Neural cell (in vitro differentiated cells): ENCODE measurements around the gene ANTXR2. TPM values are rescaled to one million over a fixed set of nuclear protein-coding genes. Genes with fewer than 3 reads are reported as not detected.

Source experiments
- H2AFZ ChIP-seq: fragments of 200-600, 300-800 bp; sonication (generic), shearing (Covaris generic); 2 replicates; pipeline ENCODE4 v1.6.0; 2014; ENCODE audit warnings: low read depth, mild to moderate bottlenecking, antibody characterized with exemption, low read length, moderate library complexity
- H3F3A ChIP-seq: fragments of 200-600 bp; shearing (Covaris generic); 2 replicates; pipeline ENCODE4 v1.6.1; 2016; ENCODE audit warnings: mild to moderate bottlenecking, moderate library complexity, mixed read lengths, antibody characterized with exemption, low read length; ENCODE audit not compliant: insufficient read depth, poor library complexity, severe bottlenecking
- H3K27ac ChIP-seq: fragments of 200-600, 300-800 bp; sonication (generic), shearing (Covaris generic); 2 replicates; pipeline ENCODE4 v1.5.1; 2014; ENCODE audit warnings: mild to moderate bottlenecking, low read length, moderate library complexity
- H3K27me3 ChIP-seq: fragments of 300-800, 200-600 bp; sonication (generic), shearing (Covaris generic); 2 replicates; pipeline ENCODE4 v1.6.0; 2014; ENCODE audit warnings: mild to moderate bottlenecking, low read depth, low read length, moderate library complexity; ENCODE audit not compliant: insufficient read depth
- H3K36me3 ChIP-seq: fragments of 300-800, 200-600 bp; sonication (generic), shearing (Covaris generic); 2 replicates; pipeline ENCODE4 v1.5.1; 2014; ENCODE audit warnings: mild to moderate bottlenecking, antibody characterized with exemption, low read length, moderate library complexity; ENCODE audit not compliant: insufficient read depth
- H3K4me2 ChIP-seq: fragments of 300-800, 200-600 bp; sonication (generic), shearing (Covaris generic); 2 replicates; pipeline ENCODE4 v1.6.0; 2014; ENCODE audit warnings: mild to moderate bottlenecking, low read length
- H3K4me3 ChIP-seq: fragments of 300-800, 200-600 bp; sonication (generic), shearing (Covaris generic); 2 replicates; pipeline ENCODE4 v1.5.1; 2014; ENCODE audit warnings: mild to moderate bottlenecking, low read length, moderate library complexity
- H3K79me2 ChIP-seq: fragments of 200-600 bp; shearing (Covaris generic); replicated peaks from 2 replicates; pipeline ENCODE4 v1.6.0; 2014; ENCODE audit warnings: mild to moderate bottlenecking, low read length, moderate library complexity; ENCODE audit not compliant: insufficient read depth
- H3K9ac ChIP-seq: fragments of 300-800, 200-600 bp; sonication (generic), shearing (Covaris generic); 2 replicates; pipeline ENCODE4 v1.6.1; 2016; ENCODE audit warnings: mild to moderate bottlenecking, low read length, mixed read lengths
- H3K9me2 ChIP-seq: fragments of 200-600 bp; shearing (Covaris generic); 2 replicates; pipeline ENCODE4 v1.6.1; 2016; ENCODE audit warnings: mild to moderate bottlenecking, low read length, mixed read lengths; ENCODE audit not compliant: insufficient read depth
- H3K9me3 ChIP-seq: fragments of 200-600, 300-800 bp; sonication (generic), shearing (Covaris generic); 2 replicates; pipeline ENCODE4 v1.6.1; 2016; ENCODE audit warnings: mild to moderate bottlenecking, mixed run types, low read length, moderate library complexity, mixed read lengths
- H4K20me1 ChIP-seq: fragments of 200-600 bp; shearing (Covaris generic); 2 replicates; pipeline ENCODE4 v1.6.1; 2016; ENCODE audit warnings: mild to moderate bottlenecking, mixed run types; ENCODE audit not compliant: insufficient read depth
- CTCF ChIP-seq: fragments of 450-650 bp; IDR thresholded peaks from 2 replicates; pipeline ENCODE4 v1.5.1; 2014; ENCODE audit warnings: antibody characterized with exemption, mild to moderate bottlenecking, moderate library complexity; ENCODE audit not compliant: poor library complexity, severe bottlenecking
- EP300 ChIP-seq: fragments of 450-650 bp; conservative IDR thresholded peaks from 2 replicates; pipeline ENCODE4 v1.6.1; 2014; ENCODE audit warnings: antibody characterized with exemption, mild to moderate bottlenecking, moderate library complexity; ENCODE audit not compliant: poor library complexity, severe bottlenecking
- SMC3 ChIP-seq: fragments of 450-650 bp; conservative IDR thresholded peaks from 2 replicates; pipeline ENCODE4 v1.6.1; 2014; ENCODE audit warnings: antibody characterized with exemption, mild to moderate bottlenecking, moderate library complexity; ENCODE audit not compliant: poor library complexity
- polyA plus RNA-seq: library from polyadenylated mRNA; depleted of rRNA; stranded (reverse); fragments of >200 nt; gene quantifications from 2 replicates; pipeline ENCODE4 v1.2.3, GENCODE V29; 2014
- TF ChIP-seq, protein P1 (sequence below): IDR thresholded peaks from 2 replicates; pipeline ENCODE4 v1.6.1; 2012; ENCODE audit warnings: borderline replicate concordance

The ANTXR2 gene
- polyA plus RNA-seq, 1 donor from 2014 or later = 31.7 TPM

- TF ChIP-seq, protein P1, sequence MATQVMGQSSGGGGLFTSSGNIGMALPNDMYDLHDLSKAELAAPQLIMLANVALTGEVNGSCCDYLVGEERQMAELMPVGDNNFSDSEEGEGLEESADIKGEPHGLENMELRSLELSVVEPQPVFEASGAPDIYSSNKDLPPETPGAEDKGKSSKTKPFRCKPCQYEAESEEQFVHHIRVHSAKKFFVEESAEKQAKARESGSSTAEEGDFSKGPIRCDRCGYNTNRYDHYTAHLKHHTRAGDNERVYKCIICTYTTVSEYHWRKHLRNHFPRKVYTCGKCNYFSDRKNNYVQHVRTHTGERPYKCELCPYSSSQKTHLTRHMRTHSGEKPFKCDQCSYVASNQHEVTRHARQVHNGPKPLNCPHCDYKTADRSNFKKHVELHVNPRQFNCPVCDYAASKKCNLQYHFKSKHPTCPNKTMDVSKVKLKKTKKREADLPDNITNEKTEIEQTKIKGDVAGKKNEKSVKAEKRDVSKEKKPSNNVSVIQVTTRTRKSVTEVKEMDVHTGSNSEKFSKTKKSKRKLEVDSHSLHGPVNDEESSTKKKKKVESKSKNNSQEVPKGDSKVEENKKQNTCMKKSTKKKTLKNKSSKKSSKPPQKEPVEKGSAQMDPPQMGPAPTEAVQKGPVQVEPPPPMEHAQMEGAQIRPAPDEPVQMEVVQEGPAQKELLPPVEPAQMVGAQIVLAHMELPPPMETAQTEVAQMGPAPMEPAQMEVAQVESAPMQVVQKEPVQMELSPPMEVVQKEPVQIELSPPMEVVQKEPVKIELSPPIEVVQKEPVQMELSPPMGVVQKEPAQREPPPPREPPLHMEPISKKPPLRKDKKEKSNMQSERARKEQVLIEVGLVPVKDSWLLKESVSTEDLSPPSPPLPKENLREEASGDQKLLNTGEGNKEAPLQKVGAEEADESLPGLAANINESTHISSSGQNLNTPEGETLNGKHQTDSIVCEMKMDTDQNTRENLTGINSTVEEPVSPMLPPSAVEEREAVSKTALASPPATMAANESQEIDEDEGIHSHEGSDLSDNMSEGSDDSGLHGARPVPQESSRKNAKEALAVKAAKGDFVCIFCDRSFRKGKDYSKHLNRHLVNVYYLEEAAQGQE = no peak
- H3F3A ChIP-seq = no peaks in the 10 kb centered on the region
- H3K79me2 ChIP-seq = peaks cover 20% of the 10 kb centered on the region
- peak overlapping the region; percentile 88 for H3K4me3 ChIP-seq
- no peaks in the 10 kb centered on the region for H3K9me2 ChIP-seq
- peak overlapping the region; percentile 73 for H3K4me2 ChIP-seq
- H3K27ac ChIP-seq = no peak overlapping the region
- H3K9me3 ChIP-seq = no peaks in the 10 kb centered on the region
- peaks cover 5% of the 10 kb centered on the region for H3K36me3 ChIP-seq
- no peak overlapping the region for H2AFZ ChIP-seq
- no peak overlapping the region for H3K9ac ChIP-seq
- H4K20me1 ChIP-seq = no peaks in the 10 kb centered on the region
- H3K27me3 ChIP-seq = no peaks in the 10 kb centered on the region
These were observed 2.0 kb downstream of the ANTXR2 start for GRCh38 chr4:80070880-80071603.

- H3K9me2 ChIP-seq = no peaks in the 10 kb centered on the region
- H3K79me2 ChIP-seq = peaks cover 20% of the 10 kb centered on the region
- peak overlapping the region; percentile 81 for H3K27ac ChIP-seq
- H3K9me3 ChIP-seq = no peaks in the 10 kb centered on the region
- H3K27me3 ChIP-seq = no peaks in the 10 kb centered on the region
- TF ChIP-seq CTCF (no peak), EP300 (no peak), SMC3 (no peak)
- peak overlapping the region; percentile 31 for H3K9ac ChIP-seq
- H3K4me3 ChIP-seq = peak overlapping the region; percentile 88
- H2AFZ ChIP-seq = no peak overlapping the region
- peak overlapping the region; percentile 73 for H3K4me2 ChIP-seq
- H4K20me1 ChIP-seq = no peaks in the 10 kb centered on the region
- no peaks in the 10 kb centered on the region for H3F3A ChIP-seq
- peaks cover 5% of the 10 kb centered on the region for H3K36me3 ChIP-seq
These were observed 2.9 kb downstream of the ANTXR2 start for GRCh38 chr4:80069837-80070731.
